HUES64 (cell line): ENCODE results near the gene KCNQ1.

ENCODE experiments used
- H3K27ac ChIP-seq: 2 replicates; pipeline ENCODE4 v1.7.0; 2013; ENCODE audit warnings: low read depth, low read length, inconsistent platforms
- H3K27me3 ChIP-seq: 2 replicates; pipeline ENCODE4 v1.6.1; 2013; ENCODE audit warnings: mild to moderate bottlenecking, low read length; ENCODE audit not compliant: insufficient read depth
- H3K36me3 ChIP-seq: 2 replicates; pipeline ENCODE4 v1.6.1; 2013; ENCODE audit warnings: mild to moderate bottlenecking, low read length; ENCODE audit not compliant: insufficient read depth
- H3K4me1 ChIP-seq: 2 replicates; pipeline ENCODE4 v1.6.1; 2013; ENCODE audit warnings: mild to moderate bottlenecking, low read length, moderate library complexity; ENCODE audit not compliant: insufficient read depth
- H3K4me3 ChIP-seq: 2 replicates; pipeline ENCODE4 v1.5.1; 2013; ENCODE audit warnings: mild to moderate bottlenecking, low read length, moderate library complexity
- H3K9ac ChIP-seq: 2 replicates; pipeline ENCODE4 v1.6.1; 2013; ENCODE audit warnings: mild to moderate bottlenecking, low read depth, low read length
- H3K9me3 ChIP-seq: 2 replicates; pipeline ENCODE4 v1.6.1; 2013; ENCODE audit warnings: low read depth, low read length; ENCODE audit not compliant: insufficient read depth
- WGBS: fragments of 150-250, 120-280 bp; methylation state at CpG from one replicate; pipeline ENCODE4 v1.1.7; 2013; ENCODE audit warnings: missing lambda C conversion rate; 5-methylcytosine and 5-hydroxymethylcytosine counted together

Gene KCNQ1

DNA sequence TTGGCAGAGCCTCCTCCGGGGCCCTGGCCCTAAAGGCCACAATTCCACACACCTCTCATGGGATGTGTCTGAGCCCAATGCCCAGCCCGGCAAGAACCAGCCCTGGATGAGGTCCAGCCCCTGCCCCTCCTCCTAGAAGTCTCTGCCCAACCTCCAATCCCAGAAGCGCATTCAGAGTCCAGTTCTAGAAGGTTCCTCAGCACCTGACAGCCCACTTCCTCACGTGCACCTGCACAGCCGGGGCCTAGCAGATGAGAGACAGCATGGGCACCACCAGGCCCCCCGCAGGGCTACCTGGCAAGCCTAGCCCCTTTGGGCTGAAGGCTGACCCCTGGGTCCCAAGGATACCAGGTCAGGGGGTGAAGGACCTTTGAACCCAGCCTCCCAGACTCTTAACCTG lies 452.2 kb downstream of the KCNQ1 start:
- Histone ChIP-seq H3K27me3 (peaks cover 3% of the 10 kb centered on the region; the same call in 1 of the 2 replicates), H3K4me1 (peaks cover 9% of the 10 kb centered on the region; the same call in 1 of the 2 replicates), H3K36me3 (no peaks in the 10 kb centered on the region), H3K27ac (no peak overlapping the region), H3K9ac (no peak overlapping the region), H3K9me3 (no peaks in the 10 kb centered on the region), H3K4me3 (no peak overlapping the region)
- WGBS: 92% methylated on average over 6 of the region's 6 CpGs

DNA sequence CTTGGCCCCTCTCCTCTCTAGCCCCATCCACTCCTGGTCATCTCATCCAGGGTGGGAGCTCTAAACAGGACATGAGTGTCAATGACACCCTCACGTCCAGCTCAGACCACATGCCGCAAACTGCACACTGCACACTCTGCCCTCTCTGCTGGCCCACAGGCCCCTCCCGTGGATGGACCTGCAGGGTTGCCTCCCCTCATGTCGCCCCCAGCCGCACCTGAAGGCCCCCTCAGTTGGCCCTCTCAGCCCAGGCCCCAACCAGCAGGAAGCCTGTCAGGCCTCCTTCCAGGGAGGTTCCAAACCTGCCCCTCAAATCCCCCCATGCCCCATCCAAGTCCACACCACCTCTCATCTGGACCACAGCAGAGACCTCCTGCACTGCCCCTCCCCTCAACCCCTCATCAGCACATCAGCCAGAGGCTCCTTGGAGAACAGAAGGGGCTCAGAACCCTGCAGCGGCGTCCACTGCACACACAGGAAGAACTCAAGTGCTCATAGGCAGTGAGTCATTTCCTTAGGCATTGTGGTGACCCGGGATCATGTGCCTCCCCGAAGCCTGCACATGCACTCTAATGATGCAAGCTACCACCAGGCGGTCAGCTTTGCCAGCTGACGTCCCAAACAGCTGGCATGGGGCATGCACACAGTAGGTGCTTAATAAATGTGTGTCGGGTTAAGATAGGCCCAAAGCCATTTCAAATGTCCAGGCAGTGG lies 453.7 kb downstream of the KCNQ1 start:
- H3K27ac ChIP-seq: no peak overlapping the region
- WGBS: 86% methylated on average over 12 of the region's 12 CpGs
- H3K27me3 ChIP-seq: peaks cover 3% of the 10 kb centered on the region; the same call in 1 of the 2 replicates

More for the DNA sequence above, 453.7 kb downstream of the KCNQ1 start:
- H3K9ac ChIP-seq: no peak overlapping the region
- H3K9me3 ChIP-seq: no peaks in the 10 kb centered on the region
- no peaks in the 10 kb centered on the region for H3K36me3 ChIP-seq
- no peak overlapping the region for H3K4me3 ChIP-seq
- peaks cover 9% of the 10 kb centered on the region; the same call in 1 of the 2 replicates for H3K4me1 ChIP-seq
